NB4 (cell line): ENCODE results near the gene MSI2.
A peak's percentile ranks its signal among the peaks of the same experiment; 100 is the strongest.

ENCODE experiments used
- DNase-seq: peaks from one replicate; pipeline ENCODE4 v3.0.0; 2010; ENCODE audit warnings: low read depth
- H3K4me3 ChIP-seq: one replicate; pipeline ENCODE4 v1.5.1; 2011; ENCODE audit warnings: mild to moderate bottlenecking, low read depth, low read length, moderate library complexity
- CTCF ChIP-seq: IDR thresholded peaks from one replicate; pipeline ENCODE4 v1.5.1; 2012; ENCODE audit warnings: low read depth, low read length
- MAX ChIP-seq: IDR thresholded peaks from 2 replicates; pipeline ENCODE4 v1.6.1; 2011; ENCODE audit warnings: low read depth, low read length
- MYC ChIP-seq: IDR thresholded peaks from 2 replicates; pipeline ENCODE4 v1.6.1; 2011; ENCODE audit warnings: low read depth, low read length
- POLR2A ChIP-seq: IDR thresholded peaks from 2 replicates; pipeline ENCODE4 v1.6.1; 2011; ENCODE audit warnings: mild to moderate bottlenecking; ENCODE audit not compliant: insufficient read length; ENCODE audit errors: extremely low read depth

Gene MSI2

GRCh38 chr17:57242148-57242547, 14.2 kb upstream of the MSI2 start:
- no peak for DNase-seq
- no peak overlapping the region for H3K4me3 ChIP-seq
- TF ChIP-seq POLR2A (no peak), MYC (no peak), CTCF (no peak), MAX (no peak)

- DNase-seq, result peak; percentile 79
- no peak for TF ChIP-seq POLR2A
- peak; percentile 58; the same call in 1 of the 2 replicates for TF ChIP-seq MYC
- TF ChIP-seq CTCF, result peak; percentile 100
- TF ChIP-seq MAX, result peak; percentile 55
- H3K4me3 ChIP-seq, result no peak overlapping the region
These were observed 13.1 kb upstream of the MSI2 start for GRCh38 chr17:57243171-57243622.

- no peak overlapping the region for H3K4me3 ChIP-seq
- no peak for DNase-seq
- TF ChIP-seq CTCF (no peak), MYC (no peak), POLR2A (no peak), MAX (no peak)
These were observed 10.5 kb upstream of the MSI2 start for GRCh38 chr17:57245786-57246185.

GRCh38 chr17:57246257-57246656, 10.1 kb upstream of the MSI2 start:
- DNase-seq, result no peak
- TF ChIP-seq MYC (no peak), POLR2A (no peak), CTCF (no peak), MAX (no peak)
- H3K4me3 ChIP-seq, result no peak overlapping the region

- DNase-seq, result no peak
- no peak overlapping the region for H3K4me3 ChIP-seq
- no peak for TF ChIP-seq CTCF
- no peak for TF ChIP-seq MAX
- TF ChIP-seq MYC, result no peak
- no peak for TF ChIP-seq POLR2A
These were observed 9.1 kb upstream of the MSI2 start for GRCh38 chr17:57247261-57247660.

- TF ChIP-seq POLR2A (no peak), MYC (no peak), CTCF (no peak), MAX (no peak)
- no peak for DNase-seq
- no peak overlapping the region for H3K4me3 ChIP-seq
These were observed 8.4 kb upstream of the MSI2 start for GRCh38 chr17:57247913-57248312.
